Kidney epithelial cell (primary cell): ENCODE results near the gene IGFBP1. TPM values are rescaled to one million over a fixed set of nuclear protein-coding genes. Genes with fewer than 3 reads are reported as not detected.
"Not testable (repeated sequence)": the region's sequence is repeated elsewhere in the genome, so short reads cannot be mapped to it uniquely, and the experiment has no call there.

Experiments used
- DNase-seq: peaks from one replicate; pipeline ENCODE4 v3.0.0-alpha.2; 2010; ENCODE audit warnings: low read depth
- H3K27me3 ChIP-seq: 2 replicates; pipeline ENCODE4 v1.6.0; 2011; ENCODE audit warnings: low read length; ENCODE audit not compliant: control insufficient read depth, insufficient read depth
- H3K36me3 ChIP-seq: 2 replicates; pipeline ENCODE4 v1.5.1; 2011; ENCODE audit warnings: low read length; ENCODE audit not compliant: control insufficient read depth, insufficient read depth
- H3K4me3 ChIP-seq: 2 replicates; pipeline ENCODE4 v1.5.1; 2011; ENCODE audit warnings: low read depth, mild to moderate bottlenecking, control low read depth, low read length
- CTCF ChIP-seq: IDR thresholded peaks from 2 replicates; pipeline ENCODE4 v1.5.1; 2011; ENCODE audit warnings: mild to moderate bottlenecking, moderate library complexity, low read length, control low read depth, inconsistent platforms; ENCODE audit not compliant: insufficient read depth, poor library complexity, severe bottlenecking
- total RNA-seq: library from RNA; depleted of rRNA; stranded (reverse); fragments of >200 nt; gene quantifications from 2 replicates; pipeline ENCODE4 v1.2.3, GENCODE V29; 2015

The IGFBP1 gene
- total RNA-seq, 1 donor from 2014 or later: 13.5 TPM

GRCh38 chr7:45930967-45931366 is 42.7 kb downstream of the IGFBP1 start:
- Histone ChIP-seq H3K36me3 (no peaks in the 10 kb centered on the region), H3K27me3 (no peaks in the 10 kb centered on the region), H3K4me3 (no peak overlapping the region)
- no peak for TF ChIP-seq CTCF
- no peak for DNase-seq

DNA sequence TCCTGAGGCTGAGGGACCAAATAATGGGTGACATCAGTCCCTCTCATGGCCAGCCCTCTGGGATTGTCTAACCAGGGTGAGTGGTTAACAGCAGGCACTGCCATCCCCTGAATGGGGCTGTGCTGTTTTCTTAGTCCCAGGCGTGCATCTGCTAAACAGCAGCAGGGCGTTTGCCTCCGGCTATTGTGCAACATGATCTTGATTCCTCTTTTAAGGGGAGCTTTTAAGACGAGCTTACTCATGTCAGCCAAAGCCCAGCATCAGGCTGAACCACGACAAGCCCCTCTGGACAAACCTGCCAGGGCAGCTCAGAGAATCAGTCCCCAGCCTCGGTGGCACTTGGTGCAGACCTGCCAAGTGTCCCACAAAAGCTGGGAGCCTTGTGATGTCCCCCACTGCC is 49.0 kb downstream of the IGFBP1 start:
- no peak for TF ChIP-seq CTCF
- Histone ChIP-seq H3K4me3 (no peak overlapping the region), H3K36me3 (no peaks in the 10 kb centered on the region), H3K27me3 (no peaks in the 10 kb centered on the region)
- DNase-seq: no peak

DNA sequence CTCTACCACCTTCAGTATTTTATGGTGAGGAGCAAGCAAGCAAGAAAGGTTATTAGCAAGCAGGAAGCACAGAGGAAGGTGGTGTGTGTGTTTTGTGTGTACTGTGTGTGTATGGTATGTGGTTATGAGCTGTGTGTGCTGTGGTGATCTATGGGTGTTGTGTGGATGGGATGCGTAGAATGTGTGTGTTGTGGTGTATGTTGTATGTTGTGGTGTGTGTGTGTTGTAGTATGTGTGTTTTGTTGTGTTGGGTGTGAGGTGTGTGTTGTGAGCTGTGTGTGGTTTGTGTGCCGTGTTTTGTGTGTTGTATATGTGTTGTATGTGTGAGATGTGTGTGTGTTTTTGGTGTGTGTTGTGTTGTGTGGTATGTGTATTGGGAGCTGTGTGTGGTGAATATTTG is 49.6 kb downstream of the IGFBP1 start:
- H3K27me3 ChIP-seq: no peaks in the 10 kb centered on the region
- no peak overlapping the region for H3K4me3 ChIP-seq
- no peaks in the 10 kb centered on the region for H3K36me3 ChIP-seq
- TF ChIP-seq CTCF: no peak
- DNase-seq: no peak

DNA sequence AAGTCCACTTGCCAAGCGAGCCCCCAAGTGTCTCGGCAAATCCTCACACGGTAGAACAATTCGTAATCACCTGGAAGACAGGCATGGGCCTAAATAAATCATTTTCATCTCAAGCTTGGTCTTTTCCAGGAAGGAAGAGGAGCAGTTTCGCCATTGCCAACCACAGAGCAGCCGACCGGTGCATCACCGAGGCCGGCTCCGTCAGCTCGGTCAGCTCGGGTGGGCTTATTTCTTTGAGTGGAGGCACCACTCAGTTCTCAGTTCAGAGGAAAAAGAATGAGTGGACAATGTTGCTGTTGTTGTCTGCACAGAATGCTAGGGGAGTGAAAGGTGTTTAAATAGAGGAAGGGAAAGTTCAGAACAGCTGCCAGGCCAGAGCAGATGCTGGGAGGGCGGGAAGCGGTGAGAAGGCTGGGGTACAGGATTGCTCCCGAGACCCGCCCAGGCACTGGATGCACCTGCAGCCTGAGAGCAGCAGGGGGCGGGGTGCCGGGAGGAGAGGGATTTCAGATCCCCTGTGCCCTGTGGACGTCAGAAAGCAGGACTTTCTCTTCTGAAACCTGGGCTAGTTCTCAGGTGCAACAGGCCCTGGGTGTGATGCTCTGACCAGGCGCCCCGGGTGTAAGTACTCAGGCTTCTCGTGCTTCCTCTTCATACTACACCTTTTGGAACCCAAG is 50.5 kb downstream of the IGFBP1 start:
- H3K36me3 ChIP-seq: no peaks in the 10 kb centered on the region
- no peaks in the 10 kb centered on the region for H3K27me3 ChIP-seq
- DNase-seq: no peak
- TF ChIP-seq CTCF: peak; percentile 31
- H3K4me3 ChIP-seq: no peak overlapping the region

DNA sequence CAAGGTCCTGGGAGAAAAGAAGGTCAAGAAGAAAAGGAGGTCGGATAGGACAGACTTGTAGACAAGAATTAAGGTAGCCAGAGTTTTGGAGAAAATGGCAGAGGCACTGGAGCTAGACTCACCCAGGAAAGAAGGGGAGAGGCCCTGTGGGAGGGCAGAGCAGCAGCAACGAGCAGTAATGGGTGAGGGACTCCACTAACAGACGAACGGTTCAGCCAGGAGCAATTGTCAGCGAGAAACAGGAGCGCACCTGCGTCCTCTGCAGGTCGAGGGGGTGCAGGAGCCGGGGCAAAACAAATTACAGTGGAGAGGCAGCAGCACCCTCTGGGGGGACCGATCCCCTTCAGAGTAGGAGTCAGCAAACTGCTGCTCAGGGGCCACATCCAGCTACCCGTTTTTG is 51.3 kb downstream of the IGFBP1 start:
- Histone ChIP-seq H3K4me3 (no peak overlapping the region), H3K36me3 (no peaks in the 10 kb centered on the region), H3K27me3 (no peaks in the 10 kb centered on the region)
- no peak for TF ChIP-seq CTCF
- DNase-seq: no peak

DNA sequence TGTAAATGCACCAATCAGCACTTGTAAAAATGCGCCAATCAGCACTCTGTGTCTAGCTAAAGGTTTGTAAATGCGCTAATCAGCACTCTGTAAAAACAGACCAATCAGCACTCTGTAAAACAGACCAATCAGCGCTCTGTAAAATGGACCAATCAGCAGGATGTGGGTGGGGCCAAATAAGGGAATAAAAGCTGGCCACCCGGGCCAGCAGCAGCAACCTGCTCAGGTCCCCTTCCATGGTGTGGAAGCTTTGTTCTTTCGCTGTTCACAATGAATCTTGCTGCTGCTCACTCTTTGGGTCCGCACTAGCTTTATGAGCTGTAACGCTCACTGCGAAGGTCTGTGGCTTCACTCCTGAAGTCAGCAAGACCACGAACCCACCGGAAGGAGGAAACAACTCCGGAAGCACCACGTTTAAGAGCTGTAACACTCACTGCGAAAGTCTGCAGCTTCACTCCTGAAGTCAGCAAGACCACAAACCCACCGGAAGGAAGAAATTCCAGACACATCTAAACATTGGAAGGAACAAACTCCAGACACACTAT is 52.0 kb downstream of the IGFBP1 start:
- H3K4me3 ChIP-seq, H3K27me3 ChIP-seq, DNase-seq, H3K36me3 ChIP-seq: not testable (repeated sequence)
